DMS79 treated with DMSO at 0.1 percent for 48 hours (cell line): ENCODE data around the gene NOL4L.

Experiments
- DNase-seq: peaks from one replicate; lab custom pipeline; 2025; lab: John Stamatoyannopoulos, UW

Gene NOL4L

GRCh38 chr20:32456869-32457478 is 128.2 kb downstream of the NOL4L start:
- no peak for DNase-seq

- no peak for DNase-seq
These were observed 129.0 kb downstream of the NOL4L start for GRCh38 chr20:32455901-32456701.

GRCh38 chr20:32455171-32455900 is 129.8 kb downstream of the NOL4L start:
- no peak for DNase-seq

- no peak for DNase-seq
These were observed 130.7 kb downstream of the NOL4L start for GRCh38 chr20:32454164-32455145.

- no peak for DNase-seq
These were observed 131.5 kb downstream of the NOL4L start for GRCh38 chr20:32453467-32454163.

- no peak for DNase-seq
These were observed 132.2 kb downstream of the NOL4L start for GRCh38 chr20:32452776-32453466.

- no peak for DNase-seq
These were observed 133.3 kb downstream of the NOL4L start for GRCh38 chr20:32451682-32452461.

- DNase-seq, result no peak
These were observed 133.8 kb downstream of the NOL4L start for GRCh38 chr20:32451340-32451681.

- no peak for DNase-seq
These were observed 134.6 kb downstream of the NOL4L start for GRCh38 chr20:32450484-32451061.

GRCh38 chr20:32449890-32450401 is 135.2 kb downstream of the NOL4L start:
- DNase-seq, result no peak

GRCh38 chr20:32449057-32449889 is 135.9 kb downstream of the NOL4L start:
- DNase-seq, result no peak

- DNase-seq, result no peak
These were observed 136.7 kb downstream of the NOL4L start for GRCh38 chr20:32448306-32449056.

- no peak for DNase-seq
These were observed 137.8 kb downstream of the NOL4L start for GRCh38 chr20:32447136-32448027.

- no peak for DNase-seq
These were observed 138.6 kb downstream of the NOL4L start for GRCh38 chr20:32446301-32447100.

GRCh38 chr20:32445539-32446273 is 139.4 kb downstream of the NOL4L start:
- peak; percentile 49 for DNase-seq
